Measurements from ENCODE around the gene MTNR1A.

The MTNR1A gene

DNA sequence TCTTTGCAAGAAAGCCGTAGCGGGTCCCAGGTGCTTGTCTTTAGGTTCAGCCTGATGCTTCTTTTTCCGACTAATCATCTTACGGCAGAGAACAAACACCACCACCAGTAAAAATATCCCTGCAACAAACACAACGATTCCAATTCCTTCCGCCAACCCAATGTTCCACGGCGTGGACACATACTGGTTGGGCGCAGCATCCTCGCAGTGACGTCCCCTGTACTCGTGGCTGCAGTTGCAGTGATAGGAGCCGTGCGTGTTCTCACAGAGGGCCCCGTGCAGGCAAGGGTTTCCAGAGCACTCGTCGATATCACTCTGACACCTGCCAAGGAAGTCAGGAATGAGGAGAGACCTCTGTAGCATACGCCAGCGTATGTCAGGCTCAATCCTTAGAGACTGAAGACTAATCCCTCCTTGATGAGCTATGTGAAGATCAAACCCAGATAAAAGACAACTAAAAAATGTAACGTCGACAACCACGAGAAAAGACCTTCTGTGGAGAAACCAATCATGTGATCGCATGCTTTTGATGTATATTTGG, 41.6 kb upstream of the MTNR1A start:
- TF ChIP-seq NFIC (IDR thresholded peaks at IDR 0.05) (no peak), EGR1 (IDR thresholded peaks at IDR 0.05) (no peak), CREB1 (IDR thresholded peaks at IDR 0.05; ENCODE audit: low read depth) (no peak), TEAD4 (IDR thresholded peaks at IDR 0.05) (no peak), TCF12 (IDR thresholded peaks at IDR 0.05; ENCODE audit: low read depth) (no peak), RAD21 (IDR thresholded peaks at IDR 0.05; ENCODE audit: low read depth) (no peak), ZBTB7A (IDR thresholded peaks at IDR 0.05; ENCODE audit: low read depth) (no peak), TAF1 (IDR thresholded peaks at IDR 0.05; ENCODE audit: low read depth) (no peak), YY1 (IDR thresholded peaks at IDR 0.05; ENCODE audit: low read depth) (no peak)
- TF ChIP-seq, protein P1, sequence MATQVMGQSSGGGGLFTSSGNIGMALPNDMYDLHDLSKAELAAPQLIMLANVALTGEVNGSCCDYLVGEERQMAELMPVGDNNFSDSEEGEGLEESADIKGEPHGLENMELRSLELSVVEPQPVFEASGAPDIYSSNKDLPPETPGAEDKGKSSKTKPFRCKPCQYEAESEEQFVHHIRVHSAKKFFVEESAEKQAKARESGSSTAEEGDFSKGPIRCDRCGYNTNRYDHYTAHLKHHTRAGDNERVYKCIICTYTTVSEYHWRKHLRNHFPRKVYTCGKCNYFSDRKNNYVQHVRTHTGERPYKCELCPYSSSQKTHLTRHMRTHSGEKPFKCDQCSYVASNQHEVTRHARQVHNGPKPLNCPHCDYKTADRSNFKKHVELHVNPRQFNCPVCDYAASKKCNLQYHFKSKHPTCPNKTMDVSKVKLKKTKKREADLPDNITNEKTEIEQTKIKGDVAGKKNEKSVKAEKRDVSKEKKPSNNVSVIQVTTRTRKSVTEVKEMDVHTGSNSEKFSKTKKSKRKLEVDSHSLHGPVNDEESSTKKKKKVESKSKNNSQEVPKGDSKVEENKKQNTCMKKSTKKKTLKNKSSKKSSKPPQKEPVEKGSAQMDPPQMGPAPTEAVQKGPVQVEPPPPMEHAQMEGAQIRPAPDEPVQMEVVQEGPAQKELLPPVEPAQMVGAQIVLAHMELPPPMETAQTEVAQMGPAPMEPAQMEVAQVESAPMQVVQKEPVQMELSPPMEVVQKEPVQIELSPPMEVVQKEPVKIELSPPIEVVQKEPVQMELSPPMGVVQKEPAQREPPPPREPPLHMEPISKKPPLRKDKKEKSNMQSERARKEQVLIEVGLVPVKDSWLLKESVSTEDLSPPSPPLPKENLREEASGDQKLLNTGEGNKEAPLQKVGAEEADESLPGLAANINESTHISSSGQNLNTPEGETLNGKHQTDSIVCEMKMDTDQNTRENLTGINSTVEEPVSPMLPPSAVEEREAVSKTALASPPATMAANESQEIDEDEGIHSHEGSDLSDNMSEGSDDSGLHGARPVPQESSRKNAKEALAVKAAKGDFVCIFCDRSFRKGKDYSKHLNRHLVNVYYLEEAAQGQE (IDR thresholded peaks at IDR 0.05; ENCODE audit: low read depth): no peak
- TF ChIP-seq, protein P2, sequence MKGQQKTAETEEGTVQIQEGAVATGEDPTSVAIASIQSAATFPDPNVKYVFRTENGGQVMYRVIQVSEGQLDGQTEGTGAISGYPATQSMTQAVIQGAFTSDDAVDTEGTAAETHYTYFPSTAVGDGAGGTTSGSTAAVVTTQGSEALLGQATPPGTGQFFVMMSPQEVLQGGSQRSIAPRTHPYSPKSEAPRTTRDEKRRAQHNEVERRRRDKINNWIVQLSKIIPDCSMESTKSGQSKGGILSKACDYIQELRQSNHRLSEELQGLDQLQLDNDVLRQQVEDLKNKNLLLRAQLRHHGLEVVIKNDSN (IDR thresholded peaks at IDR 0.05): no peak
- TF ChIP-seq, protein P3, sequence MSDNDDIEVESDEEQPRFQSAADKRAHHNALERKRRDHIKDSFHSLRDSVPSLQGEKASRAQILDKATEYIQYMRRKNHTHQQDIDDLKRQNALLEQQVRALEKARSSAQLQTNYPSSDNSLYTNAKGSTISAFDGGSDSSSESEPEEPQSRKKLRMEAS (IDR thresholded peaks at IDR 0.05): no peak

DNA sequence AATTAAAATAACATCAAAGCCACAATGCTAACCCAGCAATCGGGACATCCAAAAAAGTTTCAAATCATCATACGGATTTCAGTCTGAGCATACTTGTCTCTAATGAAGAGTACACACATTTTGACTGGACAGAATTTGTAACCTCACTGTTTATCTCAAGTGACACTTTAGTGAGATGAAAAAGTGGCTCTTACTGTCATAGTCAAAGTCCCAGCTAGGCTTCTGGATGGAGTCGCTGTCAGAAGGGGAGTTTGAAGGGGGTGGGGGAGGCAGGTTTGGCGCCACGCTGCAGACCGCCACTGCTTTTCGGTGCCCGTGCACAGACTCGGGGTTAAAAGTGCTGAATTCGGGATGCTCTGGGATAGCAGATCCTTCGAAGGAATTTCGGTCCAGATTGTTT, 41.0 kb upstream of the MTNR1A start:
- TF ChIP-seq EP300 (IDR thresholded peaks at IDR 0.05; ENCODE audit: borderline replicate concordance) (no peak), CEBPB (IDR thresholded peaks at IDR 0.05) (no peak), TCF12 (IDR thresholded peaks at IDR 0.05; ENCODE audit: low read depth) (no peak), RAD21 (IDR thresholded peaks at IDR 0.05; ENCODE audit: low read depth) (no peak), FOXM1 (IDR thresholded peaks at IDR 0.05; ENCODE audit: borderline replicate concordance, low read depth) (no peak)

DNA sequence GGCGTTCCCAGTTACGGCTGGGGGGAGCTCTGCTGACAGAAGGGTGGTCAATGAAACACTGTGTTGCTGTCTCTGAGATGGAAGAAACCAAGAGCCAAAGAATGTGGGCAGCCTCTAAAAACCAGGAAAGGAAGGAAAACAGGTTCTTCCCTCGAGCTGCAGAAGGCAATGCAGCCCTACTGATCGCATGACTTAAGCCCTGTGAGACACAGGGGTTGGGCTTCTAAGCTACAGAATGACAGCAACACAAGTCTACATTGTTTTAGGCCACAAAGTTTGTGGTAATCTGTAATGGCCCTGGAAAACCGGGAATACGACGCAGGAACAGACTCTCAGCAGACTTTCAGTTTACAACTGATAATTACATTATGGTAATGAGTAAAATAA, 38.2 kb upstream of the MTNR1A start:
- TF ChIP-seq TEAD4 (IDR thresholded peaks at IDR 0.05) (no peak), CREB1 (IDR thresholded peaks at IDR 0.05; ENCODE audit: low read depth) (no peak), FOXM1 (IDR thresholded peaks at IDR 0.05; ENCODE audit: borderline replicate concordance, low read depth) (no peak), EGR1 (IDR thresholded peaks at IDR 0.05) (no peak), TCF12 (IDR thresholded peaks at IDR 0.05; ENCODE audit: low read depth) (no peak), EP300 (IDR thresholded peaks at IDR 0.05; ENCODE audit: borderline replicate concordance) (no peak), CEBPB (IDR thresholded peaks at IDR 0.05) (no peak)
- TF ChIP-seq, protein P2 (IDR thresholded peaks at IDR 0.05): no peak

DNA sequence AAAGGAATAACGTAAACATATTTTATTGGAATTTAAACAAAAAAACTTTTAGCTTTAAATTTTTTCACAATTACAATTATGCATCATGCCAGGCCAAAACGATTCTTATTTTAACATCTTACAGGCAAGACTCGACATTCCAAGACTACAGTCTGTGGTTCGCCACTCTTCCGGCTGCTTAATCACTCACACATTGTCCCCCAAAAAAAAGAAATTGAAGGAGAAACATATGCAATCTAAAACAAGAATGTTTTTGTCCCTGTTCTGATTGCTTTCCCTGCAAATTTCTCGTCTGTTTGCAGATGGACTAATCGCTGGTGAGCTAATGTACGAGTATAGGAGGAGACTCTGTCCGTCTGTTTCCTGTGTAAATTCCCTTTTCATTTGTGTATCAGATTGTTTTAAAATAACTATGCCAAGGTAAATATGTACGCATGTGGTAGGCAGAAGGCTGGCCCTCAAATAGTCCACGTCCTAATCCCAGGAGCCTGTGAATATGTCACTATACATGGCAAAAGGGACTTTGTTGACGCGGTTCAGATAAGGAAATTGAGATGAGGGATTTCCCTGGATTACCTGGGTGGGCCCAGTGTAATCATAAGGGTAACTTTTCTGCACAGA, 37.7 kb upstream of the MTNR1A start:
- TF ChIP-seq EGR1 (IDR thresholded peaks at IDR 0.05): no peak

DNA sequence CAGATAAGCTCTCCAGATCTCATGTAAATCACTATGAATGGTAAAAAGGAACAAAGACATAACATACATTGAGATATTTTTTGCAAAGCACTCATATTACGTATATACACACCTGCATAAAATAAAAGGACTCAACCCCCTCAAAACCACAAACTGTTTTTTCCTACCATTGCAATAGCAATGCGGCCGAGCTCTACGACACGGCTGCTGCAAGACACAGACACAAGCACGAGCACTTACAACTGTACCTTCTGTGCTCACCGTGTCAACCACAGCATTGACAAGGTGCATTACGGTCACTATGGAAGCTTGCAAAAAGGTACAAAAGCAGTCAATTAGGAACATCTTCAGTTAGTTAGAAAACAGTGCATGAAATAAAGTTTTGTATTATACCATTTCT, 37.1 kb upstream of the MTNR1A start:
- TF ChIP-seq, protein P2 (IDR thresholded peaks at IDR 0.05): no peak
- TF ChIP-seq, protein P1 (IDR thresholded peaks at IDR 0.05; ENCODE audit: low read depth): no peak
- TF ChIP-seq FOXM1 (IDR thresholded peaks at IDR 0.05; ENCODE audit: borderline replicate concordance, low read depth) (no peak), EP300 (IDR thresholded peaks at IDR 0.05; ENCODE audit: borderline replicate concordance) (no peak), CEBPB (IDR thresholded peaks at IDR 0.05) (no peak), ZBTB7A (IDR thresholded peaks at IDR 0.05; ENCODE audit: low read depth) (no peak), NFIC (IDR thresholded peaks at IDR 0.05) (no peak), TEAD4 (IDR thresholded peaks at IDR 0.05) (no peak), RAD21 (IDR thresholded peaks at IDR 0.05; ENCODE audit: low read depth) (no peak), CREB1 (IDR thresholded peaks at IDR 0.05; ENCODE audit: low read depth) (no peak), TCF12 (IDR thresholded peaks at IDR 0.05; ENCODE audit: low read depth) (no peak), TAF1 (IDR thresholded peaks at IDR 0.05; ENCODE audit: low read depth) (no peak), EGR1 (IDR thresholded peaks at IDR 0.05) (no peak), YY1 (IDR thresholded peaks at IDR 0.05; ENCODE audit: low read depth) (no peak)
- TF ChIP-seq, protein P3 (IDR thresholded peaks at IDR 0.05): no peak

DNA sequence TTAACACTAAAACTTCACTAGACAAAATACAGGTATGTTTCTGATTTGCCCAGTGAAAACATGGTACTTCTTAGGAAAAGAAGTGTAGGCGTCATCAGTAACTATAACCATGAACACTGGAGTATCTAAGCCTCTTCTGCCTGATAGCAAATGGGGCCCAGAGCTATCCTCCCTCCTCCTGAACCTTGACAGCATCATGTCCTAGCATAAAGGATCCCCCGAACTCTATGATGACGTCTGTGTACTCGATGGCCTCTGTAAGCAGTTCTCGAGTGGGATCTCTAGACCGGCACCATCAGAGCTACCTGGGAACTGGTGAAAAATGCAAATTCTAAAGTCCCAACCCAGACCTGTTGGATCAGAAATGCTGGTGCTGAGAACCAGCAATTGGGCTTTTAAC, 36.3 kb upstream of the MTNR1A start:
- no peak for TF ChIP-seq CEBPB (IDR thresholded peaks at IDR 0.05)
- TF ChIP-seq TCF12 (IDR thresholded peaks at IDR 0.05; ENCODE audit: low read depth): no peak
- TF ChIP-seq, protein P2 (IDR thresholded peaks at IDR 0.05): no peak
- TF ChIP-seq ZBTB7A (IDR thresholded peaks at IDR 0.05; ENCODE audit: low read depth): no peak
- no peak for TF ChIP-seq TAF1 (IDR thresholded peaks at IDR 0.05; ENCODE audit: low read depth)
- TF ChIP-seq RAD21 (IDR thresholded peaks at IDR 0.05; ENCODE audit: low read depth): no peak
- TF ChIP-seq, protein P1 (IDR thresholded peaks at IDR 0.05; ENCODE audit: low read depth): no peak
- no peak for TF ChIP-seq FOXM1 (IDR thresholded peaks at IDR 0.05; ENCODE audit: borderline replicate concordance, low read depth)
- no peak for TF ChIP-seq NFIC (IDR thresholded peaks at IDR 0.05)
- TF ChIP-seq YY1 (IDR thresholded peaks at IDR 0.05; ENCODE audit: low read depth): no peak
- no peak for TF ChIP-seq CREB1 (IDR thresholded peaks at IDR 0.05; ENCODE audit: low read depth)
- TF ChIP-seq TEAD4 (IDR thresholded peaks at IDR 0.05): no peak
- TF ChIP-seq EGR1 (IDR thresholded peaks at IDR 0.05): no peak
- TF ChIP-seq, protein P3 (IDR thresholded peaks at IDR 0.05): no peak
- no peak for TF ChIP-seq EP300 (IDR thresholded peaks at IDR 0.05; ENCODE audit: borderline replicate concordance)
